WTC11 (cell line): ENCODE measurements around the gene WDR31. TPM values are rescaled to one million over a fixed set of nuclear protein-coding genes. Genes with fewer than 3 reads are reported as not detected.

Experiments used
- ATAC-seq: fragments of 200-7000 bp; cut with Tn5 transposase; 2 replicates; pipeline ENCODE4 v1.10.0; 2021; ENCODE audit warnings: mild to moderate bottlenecking, moderate library complexity
- CTCF ChIA-PET: fragments of 300-600 bp; sonication (Branson Sonifier 250); formaldehyde crosslinking; loops from one replicate; lab custom pipeline; 2021; ENCODE audit warnings: antibody characterized with exemption; lab: Charles Lee
- POLR2A ChIA-PET: fragments of 350-600 bp; sonication (Branson Sonifier 250); formaldehyde crosslinking; loops from one replicate; lab custom pipeline; 2021; ENCODE audit warnings: antibody characterized with exemption; lab: Charles Lee
- DNase-seq: peaks from one replicate; pipeline ENCODE4 v3.0.0; 2021; ENCODE audit warnings: low spot score
- H3K27ac Mint-ChIP-seq: 2 replicates; pipeline ENCODE4 v1.8.0; 2021; ENCODE audit warnings: mixed read lengths
- H3K27me3 Mint-ChIP-seq: 2 replicates; pipeline ENCODE4 v1.8.0; 2021; ENCODE audit warnings: low read depth, mild to moderate bottlenecking, moderate library complexity, mixed read lengths
- H3K36me3 Mint-ChIP-seq: 2 replicates; pipeline ENCODE4 v1.8.0; 2021; ENCODE audit warnings: mixed read lengths
- H3K4me1 Mint-ChIP-seq: 2 replicates; pipeline ENCODE4 v1.8.0; 2022; ENCODE audit warnings: mixed read lengths
- H3K4me3 Mint-ChIP-seq: 2 replicates; pipeline ENCODE4 v1.8.0; 2021; ENCODE audit warnings: mild to moderate bottlenecking, moderate library complexity, mixed read lengths
- H3K9me3 Mint-ChIP-seq: 2 replicates; pipeline ENCODE4 v1.8.0; 2021; ENCODE audit warnings: mixed read lengths
- ATF1 ChIP-seq: sonication (generic); formaldehyde crosslinking; IDR thresholded peaks from 2 replicates; pipeline ENCODE4 v1.8.1; 2023; ENCODE audit warnings: mild to moderate bottlenecking, moderate library complexity, missing genetic modification reagents
- ELF4 ChIP-seq: sonication (generic); formaldehyde crosslinking; IDR thresholded peaks from 2 replicates; pipeline ENCODE4 v1.8.1; 2022; ENCODE audit warnings: low read depth, mild to moderate bottlenecking, moderate library complexity, missing genetic modification reagents
- HMGA2 ChIP-seq: fragments of 250-450 bp; sonication (Bioruptor Pico); IDR thresholded peaks from 2 replicates; pipeline ENCODE4 v1.4.0; 2021; ENCODE audit warnings: mild to moderate bottlenecking, moderate library complexity
- MYBL2 ChIP-seq: sonication (generic); formaldehyde crosslinking; IDR thresholded peaks from 2 replicates; pipeline ENCODE4 v1.8.1; 2023; ENCODE audit warnings: mild to moderate bottlenecking, moderate library complexity, missing genetic modification reagents
- NFYB ChIP-seq: sonication (generic); formaldehyde crosslinking; conservative IDR thresholded peaks from 2 replicates; pipeline ENCODE4 v1.8.0; 2022; ENCODE audit warnings: low read depth, missing genetic modification reagents
- NR2C2 ChIP-seq: sonication (generic); formaldehyde crosslinking; IDR thresholded peaks from 2 replicates; pipeline ENCODE4 v1.8.0; 2022; ENCODE audit warnings: mild to moderate bottlenecking, missing genetic modification reagents
- RELA ChIP-seq: sonication (generic); formaldehyde crosslinking; IDR thresholded peaks from 2 replicates; pipeline ENCODE4 v1.8.1; 2022; ENCODE audit warnings: missing genetic modification reagents, mild to moderate bottlenecking, borderline replicate concordance
- SMAD3 ChIP-seq: sonication (generic); formaldehyde crosslinking; IDR thresholded peaks from 2 replicates; pipeline ENCODE4 v1.8.0; 2022; ENCODE audit warnings: missing genetic modification reagents, mild to moderate bottlenecking, borderline replicate concordance
- SOX15 ChIP-seq: fragments of 250-450 bp; sonication (Bioruptor Pico); IDR thresholded peaks from 2 replicates; pipeline ENCODE4 v1.9.0; 2021; ENCODE audit warnings: mild to moderate bottlenecking
- TEAD1 ChIP-seq: sonication (generic); formaldehyde crosslinking; IDR thresholded peaks from 2 replicates; pipeline ENCODE4 v1.8.0; 2022; ENCODE audit warnings: mild to moderate bottlenecking, missing genetic modification reagents
- TEAD4 ChIP-seq: sonication (generic); formaldehyde crosslinking; IDR thresholded peaks from 2 replicates; pipeline ENCODE4 v1.8.0; 2022; ENCODE audit warnings: mild to moderate bottlenecking, missing genetic modification reagents
- ZNF121 ChIP-seq: sonication (generic); formaldehyde crosslinking; IDR thresholded peaks from 2 replicates; pipeline ENCODE4 v1.8.0; 2023; ENCODE audit warnings: missing genetic modification reagents
- ZNF138 ChIP-seq: sonication (generic); formaldehyde crosslinking; conservative IDR thresholded peaks from 2 replicates; pipeline ENCODE4 v1.8.1; 2022; ENCODE audit warnings: mild to moderate bottlenecking, moderate library complexity, missing genetic modification reagents
- ZNF232 ChIP-seq: sonication (generic); formaldehyde crosslinking; IDR thresholded peaks from 2 replicates; pipeline ENCODE4 v1.8.0; 2022; ENCODE audit warnings: mild to moderate bottlenecking, missing genetic modification reagents
- ZNF263 ChIP-seq: sonication (generic); formaldehyde crosslinking; IDR thresholded peaks from 2 replicates; pipeline ENCODE4 v1.8.1; 2022; ENCODE audit warnings: low read depth, mild to moderate bottlenecking, moderate library complexity, missing genetic modification reagents
- ZNF423 ChIP-seq: fragments of 250-450 bp; sonication (Bioruptor Pico); IDR thresholded peaks from 2 replicates; pipeline ENCODE4 v2.1.2; 2022; ENCODE audit warnings: mild to moderate bottlenecking, moderate library complexity
- total RNA-seq: library from RNA; stranded (reverse); gene quantifications from 3 replicates; pipeline ENCODE4 v1.2.3, GENCODE V29; 2021
- TF ChIP-seq, protein P1 (sequence below): fragments of 250-450 bp; sonication (Bioruptor Pico); conservative IDR thresholded peaks from 2 replicates; pipeline ENCODE4 v1.9.0; 2021; ENCODE audit warnings: mild to moderate bottlenecking
- TF ChIP-seq, protein P2 (sequence below): sonication (generic); formaldehyde crosslinking; IDR thresholded peaks from 2 replicates; pipeline ENCODE4 v1.8.0; 2022; ENCODE audit warnings: mild to moderate bottlenecking, missing genetic modification reagents
- TF ChIP-seq, protein P3 (sequence below): sonication (generic); formaldehyde crosslinking; IDR thresholded peaks from 2 replicates; pipeline ENCODE4 v1.8.1; 2023; ENCODE audit warnings: mild to moderate bottlenecking, moderate library complexity, missing genetic modification reagents
- TF ChIP-seq, protein P4 (sequence below): sonication (generic); formaldehyde crosslinking; conservative IDR thresholded peaks from 2 replicates; pipeline ENCODE4 v1.8.1; 2022; ENCODE audit warnings: mild to moderate bottlenecking, missing genetic modification reagents
- TF ChIP-seq, protein P5 (sequence below): sonication (generic); formaldehyde crosslinking; IDR thresholded peaks from 2 replicates; pipeline ENCODE4 v1.8.1; 2023; ENCODE audit warnings: mild to moderate bottlenecking, missing genetic modification reagents, borderline replicate concordance
- TF ChIP-seq, protein P6 (sequence below): sonication (generic); formaldehyde crosslinking; IDR thresholded peaks from 2 replicates; pipeline ENCODE4 v1.8.1; 2023; ENCODE audit warnings: mild to moderate bottlenecking, missing genetic modification reagents, moderate library complexity
- TF ChIP-seq, protein P7 (sequence below): fragments of 200-600 bp; IDR thresholded peaks from 2 replicates; pipeline ENCODE4 v1.8.0; 2022; ENCODE audit warnings: antibody characterized with exemption
- TF ChIP-seq, protein P8 (sequence below): fragments of 250-450 bp; sonication (Bioruptor Pico); IDR thresholded peaks from 2 replicates; pipeline ENCODE4 v1.9.0; 2021; ENCODE audit warnings: moderate library complexity, mild to moderate bottlenecking, inconsistent platforms, borderline replicate concordance

Gene WDR31
- total RNA-seq, 1 experiment from 2014 or later = 0.37 TPM

DNA sequence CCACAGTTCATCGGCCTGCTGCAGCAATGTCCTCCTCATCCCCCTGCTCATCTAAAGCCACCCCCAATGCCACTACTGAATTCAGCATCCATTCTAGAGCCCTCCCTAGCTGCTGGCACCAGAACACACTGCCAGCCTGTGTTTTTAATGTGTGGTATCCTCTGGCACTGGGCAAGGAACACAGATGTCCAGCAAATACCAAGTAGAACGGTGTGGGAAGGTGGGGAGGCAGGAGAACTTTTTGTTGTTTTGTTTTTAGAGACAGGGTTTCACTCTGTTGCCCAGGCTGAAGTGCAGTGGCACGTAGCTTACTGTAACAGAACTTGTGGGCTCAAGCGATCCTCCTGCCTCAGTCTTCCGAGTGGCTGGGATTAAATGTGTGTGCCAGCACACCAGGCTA lies 32.0 kb upstream of the WDR31 start:
- DNase-seq (no peak), ATAC-seq (no peak)
- no peaks in the 10 kb centered on the region for H3K9me3 Mint-ChIP-seq
- H3K4me3 Mint-ChIP-seq = no peak overlapping the region
- no peak overlapping the region for H3K27ac Mint-ChIP-seq
- ChIA-PET POLR2A (no interaction called here), CTCF (no interaction called here)
- no peak for TF ChIP-seq RELA (CRISPR knock-in tag)
- TF ChIP-seq, protein P1, sequence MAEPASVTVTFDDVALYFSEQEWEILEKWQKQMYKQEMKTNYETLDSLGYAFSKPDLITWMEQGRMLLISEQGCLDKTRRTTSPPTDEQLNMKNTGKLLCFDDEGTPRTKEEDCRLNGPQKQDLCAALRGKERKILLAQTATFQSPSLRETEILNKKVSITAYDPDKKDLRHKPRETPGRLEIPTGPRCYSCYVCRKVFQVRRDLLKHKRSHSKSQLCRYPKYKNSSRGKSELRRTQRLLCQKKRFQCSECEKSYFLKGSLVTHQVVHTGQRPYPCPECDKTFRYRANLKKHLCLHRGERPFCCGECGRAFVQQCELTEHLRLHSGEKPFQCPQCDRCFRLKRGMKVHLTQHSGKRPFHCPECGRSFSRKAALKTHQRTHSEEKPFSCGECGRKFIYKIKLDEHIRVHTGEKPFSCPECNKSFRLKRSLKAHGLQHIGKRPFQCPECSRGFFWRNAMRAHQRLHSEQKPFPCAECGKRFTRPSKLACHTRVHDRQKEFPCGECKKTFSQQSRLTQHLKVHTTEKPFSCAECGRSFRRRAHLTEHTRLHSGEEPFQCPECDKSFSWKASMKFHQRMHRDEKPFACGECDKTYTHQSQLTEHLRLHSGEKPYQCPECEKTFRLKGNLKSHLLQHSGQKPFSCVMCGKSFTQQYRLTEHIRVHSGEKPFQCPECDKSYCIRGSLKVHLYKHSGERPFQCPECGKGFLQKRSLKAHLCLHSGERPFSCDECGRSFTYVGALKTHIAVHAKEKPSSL = no peak
- TF ChIP-seq MYBL2 = no peak
- TF ChIP-seq ZNF232 (CRISPR knock-in tag) = no peak
- TF ChIP-seq, protein P2, sequence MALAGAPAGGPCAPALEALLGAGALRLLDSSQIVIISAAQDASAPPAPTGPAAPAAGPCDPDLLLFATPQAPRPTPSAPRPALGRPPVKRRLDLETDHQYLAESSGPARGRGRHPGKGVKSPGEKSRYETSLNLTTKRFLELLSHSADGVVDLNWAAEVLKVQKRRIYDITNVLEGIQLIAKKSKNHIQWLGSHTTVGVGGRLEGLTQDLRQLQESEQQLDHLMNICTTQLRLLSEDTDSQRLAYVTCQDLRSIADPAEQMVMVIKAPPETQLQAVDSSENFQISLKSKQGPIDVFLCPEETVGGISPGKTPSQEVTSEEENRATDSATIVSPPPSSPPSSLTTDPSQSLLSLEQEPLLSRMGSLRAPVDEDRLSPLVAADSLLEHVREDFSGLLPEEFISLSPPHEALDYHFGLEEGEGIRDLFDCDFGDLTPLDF (CRISPR knock-in tag) = no peak
- TF ChIP-seq NFYB = no peak
- TF ChIP-seq, protein P3, sequence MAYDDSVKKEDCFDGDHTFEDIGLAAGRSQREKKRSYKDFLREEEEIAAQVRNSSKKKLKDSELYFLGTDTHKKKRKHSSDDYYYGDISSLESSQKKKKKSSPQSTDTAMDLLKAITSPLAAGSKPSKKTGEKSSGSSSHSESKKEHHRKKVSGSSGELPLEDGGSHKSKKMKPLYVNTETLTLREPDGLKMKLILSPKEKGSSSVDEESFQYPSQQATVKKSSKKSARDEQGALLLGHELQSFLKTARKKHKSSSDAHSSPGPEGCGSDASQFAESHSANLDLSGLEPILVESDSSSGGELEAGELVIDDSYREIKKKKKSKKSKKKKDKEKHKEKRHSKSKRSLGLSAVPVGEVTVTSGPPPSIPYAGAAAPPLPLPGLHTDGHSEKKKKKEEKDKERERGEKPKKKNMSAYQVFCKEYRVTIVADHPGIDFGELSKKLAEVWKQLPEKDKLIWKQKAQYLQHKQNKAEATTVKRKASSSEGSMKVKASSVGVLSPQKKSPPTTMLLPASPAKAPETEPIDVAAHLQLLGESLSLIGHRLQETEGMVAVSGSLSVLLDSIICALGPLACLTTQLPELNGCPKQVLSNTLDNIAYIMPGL (CRISPR knock-in tag) = no peak
- TF ChIP-seq SOX15 (CRISPR knock-in tag) = no peak
- TF ChIP-seq, protein P4, sequence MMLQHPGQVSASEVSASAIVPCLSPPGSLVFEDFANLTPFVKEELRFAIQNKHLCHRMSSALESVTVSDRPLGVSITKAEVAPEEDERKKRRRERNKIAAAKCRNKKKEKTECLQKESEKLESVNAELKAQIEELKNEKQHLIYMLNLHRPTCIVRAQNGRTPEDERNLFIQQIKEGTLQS (CRISPR knock-in tag) = no peak
- TF ChIP-seq NR2C2 = no peak
- TF ChIP-seq TEAD4 = no peak
- TF ChIP-seq, protein P5, sequence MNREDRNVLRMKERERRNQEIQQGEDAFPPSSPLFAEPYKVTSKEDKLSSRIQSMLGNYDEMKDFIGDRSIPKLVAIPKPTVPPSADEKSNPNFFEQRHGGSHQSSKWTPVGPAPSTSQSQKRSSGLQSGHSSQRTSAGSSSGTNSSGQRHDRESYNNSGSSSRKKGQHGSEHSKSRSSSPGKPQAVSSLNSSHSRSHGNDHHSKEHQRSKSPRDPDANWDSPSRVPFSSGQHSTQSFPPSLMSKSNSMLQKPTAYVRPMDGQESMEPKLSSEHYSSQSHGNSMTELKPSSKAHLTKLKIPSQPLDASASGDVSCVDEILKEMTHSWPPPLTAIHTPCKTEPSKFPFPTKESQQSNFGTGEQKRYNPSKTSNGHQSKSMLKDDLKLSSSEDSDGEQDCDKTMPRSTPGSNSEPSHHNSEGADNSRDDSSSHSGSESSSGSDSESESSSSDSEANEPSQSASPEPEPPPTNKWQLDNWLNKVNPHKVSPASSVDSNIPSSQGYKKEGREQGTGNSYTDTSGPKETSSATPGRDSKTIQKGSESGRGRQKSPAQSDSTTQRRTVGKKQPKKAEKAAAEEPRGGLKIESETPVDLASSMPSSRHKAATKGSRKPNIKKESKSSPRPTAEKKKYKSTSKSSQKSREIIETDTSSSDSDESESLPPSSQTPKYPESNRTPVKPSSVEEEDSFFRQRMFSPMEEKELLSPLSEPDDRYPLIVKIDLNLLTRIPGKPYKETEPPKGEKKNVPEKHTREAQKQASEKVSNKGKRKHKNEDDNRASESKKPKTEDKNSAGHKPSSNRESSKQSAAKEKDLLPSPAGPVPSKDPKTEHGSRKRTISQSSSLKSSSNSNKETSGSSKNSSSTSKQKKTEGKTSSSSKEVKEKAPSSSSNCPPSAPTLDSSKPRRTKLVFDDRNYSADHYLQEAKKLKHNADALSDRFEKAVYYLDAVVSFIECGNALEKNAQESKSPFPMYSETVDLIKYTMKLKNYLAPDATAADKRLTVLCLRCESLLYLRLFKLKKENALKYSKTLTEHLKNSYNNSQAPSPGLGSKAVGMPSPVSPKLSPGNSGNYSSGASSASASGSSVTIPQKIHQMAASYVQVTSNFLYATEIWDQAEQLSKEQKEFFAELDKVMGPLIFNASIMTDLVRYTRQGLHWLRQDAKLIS (CRISPR knock-in tag) = no peak
- no peak for TF ChIP-seq ZNF138 (CRISPR knock-in tag)
- TF ChIP-seq, protein P6, sequence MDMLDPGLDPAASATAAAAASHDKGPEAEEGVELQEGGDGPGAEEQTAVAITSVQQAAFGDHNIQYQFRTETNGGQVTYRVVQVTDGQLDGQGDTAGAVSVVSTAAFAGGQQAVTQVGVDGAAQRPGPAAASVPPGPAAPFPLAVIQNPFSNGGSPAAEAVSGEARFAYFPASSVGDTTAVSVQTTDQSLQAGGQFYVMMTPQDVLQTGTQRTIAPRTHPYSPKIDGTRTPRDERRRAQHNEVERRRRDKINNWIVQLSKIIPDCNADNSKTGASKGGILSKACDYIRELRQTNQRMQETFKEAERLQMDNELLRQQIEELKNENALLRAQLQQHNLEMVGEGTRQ (CRISPR knock-in tag) = no peak
- TF ChIP-seq ZNF423 (CRISPR knock-in tag) = no peak
- no peaks in the 10 kb centered on the region for H3K27me3 Mint-ChIP-seq
- H3K36me3 Mint-ChIP-seq = peaks cover 11% of the 10 kb centered on the region
- peaks cover 4% of the 10 kb centered on the region for H3K4me1 Mint-ChIP-seq

DNA sequence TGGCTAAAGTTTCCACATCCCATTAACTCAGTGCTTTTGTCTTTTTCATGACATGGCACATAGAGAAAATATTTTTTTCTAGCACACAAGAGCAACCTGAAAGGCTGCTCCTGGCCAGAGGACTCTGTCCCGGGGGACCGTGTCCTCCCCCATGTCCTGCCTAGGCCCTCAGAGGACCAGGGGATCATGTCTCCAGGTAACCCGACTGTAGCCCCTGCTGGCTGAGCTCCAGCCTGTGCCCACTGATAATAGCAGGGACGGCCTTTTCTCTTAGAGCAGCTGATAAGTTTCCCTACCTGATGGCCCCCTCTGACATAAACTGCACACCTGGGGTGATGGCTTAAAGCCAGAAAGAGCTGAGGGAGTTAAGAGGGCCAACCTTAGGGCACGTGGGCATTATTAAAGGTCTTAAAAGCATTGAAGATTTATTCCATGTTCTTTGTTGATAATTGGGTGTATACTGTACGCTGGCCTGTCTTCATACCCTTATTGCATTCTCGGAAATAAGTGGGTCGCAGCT lies 30.8 kb upstream of the WDR31 start:
- ATAC-seq (peak; percentile 26), DNase-seq (no peak)
- H3K4me1 Mint-ChIP-seq = peaks cover 4% of the 10 kb centered on the region
- ChIA-PET POLR2A (no interaction called here), CTCF (interaction anchor here (1.0 kb wide), 1 partner anchor 8 kb away, joined by 3 read pairs; no protein-coding TSS in a partner anchor)
- H3K9me3 Mint-ChIP-seq = no peaks in the 10 kb centered on the region
- no peak overlapping the region for H3K4me3 Mint-ChIP-seq
- peaks cover 11% of the 10 kb centered on the region for H3K36me3 Mint-ChIP-seq
- H3K27me3 Mint-ChIP-seq = no peaks in the 10 kb centered on the region
- H3K27ac Mint-ChIP-seq = no peak overlapping the region
- TF ChIP-seq ZNF121 (CRISPR knock-in tag) (no peak), ZNF263 (CRISPR knock-in tag) (no peak), ELF4 (CRISPR knock-in tag) (no peak), HMGA2 (no peak), ATF1 (no peak), SMAD3 (CRISPR knock-in tag) (no peak), TEAD1 (no peak), RELA (CRISPR knock-in tag) (no peak), SOX15 (CRISPR knock-in tag) (no peak)
- TF ChIP-seq, protein P7, sequence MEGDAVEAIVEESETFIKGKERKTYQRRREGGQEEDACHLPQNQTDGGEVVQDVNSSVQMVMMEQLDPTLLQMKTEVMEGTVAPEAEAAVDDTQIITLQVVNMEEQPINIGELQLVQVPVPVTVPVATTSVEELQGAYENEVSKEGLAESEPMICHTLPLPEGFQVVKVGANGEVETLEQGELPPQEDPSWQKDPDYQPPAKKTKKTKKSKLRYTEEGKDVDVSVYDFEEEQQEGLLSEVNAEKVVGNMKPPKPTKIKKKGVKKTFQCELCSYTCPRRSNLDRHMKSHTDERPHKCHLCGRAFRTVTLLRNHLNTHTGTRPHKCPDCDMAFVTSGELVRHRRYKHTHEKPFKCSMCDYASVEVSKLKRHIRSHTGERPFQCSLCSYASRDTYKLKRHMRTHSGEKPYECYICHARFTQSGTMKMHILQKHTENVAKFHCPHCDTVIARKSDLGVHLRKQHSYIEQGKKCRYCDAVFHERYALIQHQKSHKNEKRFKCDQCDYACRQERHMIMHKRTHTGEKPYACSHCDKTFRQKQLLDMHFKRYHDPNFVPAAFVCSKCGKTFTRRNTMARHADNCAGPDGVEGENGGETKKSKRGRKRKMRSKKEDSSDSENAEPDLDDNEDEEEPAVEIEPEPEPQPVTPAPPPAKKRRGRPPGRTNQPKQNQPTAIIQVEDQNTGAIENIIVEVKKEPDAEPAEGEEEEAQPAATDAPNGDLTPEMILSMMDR = no peak
- TF ChIP-seq, protein P8, sequence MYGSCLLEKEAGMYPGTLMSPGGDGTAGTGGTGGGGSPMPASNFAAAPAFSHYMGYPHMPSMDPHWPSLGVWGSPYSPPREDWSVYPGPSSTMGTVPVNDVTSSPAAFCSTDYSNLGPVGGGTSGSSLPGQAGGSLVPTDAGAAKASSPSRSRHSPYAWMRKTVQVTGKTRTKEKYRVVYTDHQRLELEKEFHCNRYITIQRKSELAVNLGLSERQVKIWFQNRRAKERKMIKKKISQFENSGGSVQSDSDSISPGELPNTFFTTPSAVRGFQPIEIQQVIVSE (CRISPR knock-in tag) = no peak
